ENCODE data around the gene SLX9. TPM values are rescaled to one million over a fixed set of nuclear protein-coding genes. Genes with fewer than 3 reads are reported as not detected.
A peak's percentile ranks its signal among the peaks of the same experiment; 100 is the strongest.

The SLX9 gene
- total RNA-seq, 1 experiment from 2014 or later, result 80.1 TPM

GRCh38 chr21:44892536-44893277 is 47.1 kb upstream of the SLX9 start:
- Histone ChIP-seq H3K27ac (ENCODE audit: low read length) (no peak overlapping the region), H2AFZ (ENCODE audit: low read length) (no peak overlapping the region), H4K20me1 (ENCODE audit: low read length) (no peaks in the 10 kb centered on the region), H3K27me3 (ENCODE audit: low read length) (no peaks in the 10 kb centered on the region), H3K9ac (ENCODE audit: low read length) (no peak overlapping the region), H3K79me2 (ENCODE audit: low read length) (no peaks in the 10 kb centered on the region), H3F3A (ENCODE audit: low read length, unreplicated experiment) (no peaks in the 10 kb centered on the region), H3K4me3 (ENCODE audit: low read length) (no peak overlapping the region), H3K4me1 (ENCODE audit: insufficient read depth, low read length) (no peaks in the 10 kb centered on the region), H3K9me3 (ENCODE audit: low read length) (no peaks in the 10 kb centered on the region), H3K4me2 (ENCODE audit: low read length) (no peak overlapping the region), H3K36me3 (ENCODE audit: low read depth, low read length) (no peaks in the 10 kb centered on the region), H3K9me2 (replicated peaks; ENCODE audit: low read length) (no peaks in the 10 kb centered on the region)
- TF ChIP-seq CTCF (conservative IDR thresholded peaks at IDR 0.05; ENCODE audit: low read depth, low read length), result peak; percentile 96
- no peak for TF ChIP-seq EZH2phosphoT487 (IDR thresholded peaks at IDR 0.05; ENCODE audit: borderline replicate concordance, low read length)
- BruUV-seq (replicated peaks), result no TSS peak
- intact Hi-C loops (cut with micrococcal nuclease), result loop anchor here (2.0 kb wide), 1 partner anchor 38 kb away; no protein-coding TSS in a partner anchor
- ATAC-seq (peak; percentile 86), DNase-seq (peak; percentile 70)
- POLR2A ChIA-PET (ENCODE audit: unreplicated experiment), result no interaction called here
- CTCF ChIA-PET, result interaction anchor here (0.6 kb wide), 3 partner anchors 91 to 382 kb away, joined by 3 to 8 read pairs (median 5); no protein-coding TSS in a partner anchor

GRCh38 chr21:44893278-44893556 is 46.6 kb upstream of the SLX9 start:
- no peak overlapping the region for H2AFZ ChIP-seq (ENCODE audit: low read length)
- intact Hi-C loops (cut with micrococcal nuclease), result loop anchor here (2.0 kb wide), 1 partner anchor 38 kb away; no protein-coding TSS in a partner anchor
- ChIA-PET POLR2A (ENCODE audit: unreplicated experiment) (no interaction called here), CTCF (no interaction called here)
- H3K4me3 ChIP-seq (ENCODE audit: low read length), result no peak overlapping the region
- no peaks in the 10 kb centered on the region for H3K9me3 ChIP-seq (ENCODE audit: low read length)
- TF ChIP-seq CTCF (conservative IDR thresholded peaks at IDR 0.05; ENCODE audit: low read depth, low read length) (no peak), EZH2phosphoT487 (IDR thresholded peaks at IDR 0.05; ENCODE audit: borderline replicate concordance, low read length) (no peak), EZH2 (IDR thresholded peaks at IDR 0.05; ENCODE audit: low read length, unreplicated experiment) (no peak)
- no peaks in the 10 kb centered on the region for H3K36me3 ChIP-seq (ENCODE audit: low read depth, low read length)
- BruUV-seq (replicated peaks), result no TSS peak
- ATAC-seq, result no peak
- H3K9me2 ChIP-seq (replicated peaks; ENCODE audit: low read length), result no peaks in the 10 kb centered on the region
- no peaks in the 10 kb centered on the region for H4K20me1 ChIP-seq (ENCODE audit: low read length)
- no peaks in the 10 kb centered on the region for H3K79me2 ChIP-seq (ENCODE audit: low read length)
- no peak overlapping the region for H3K9ac ChIP-seq (ENCODE audit: low read length)
- no peaks in the 10 kb centered on the region for H3F3A ChIP-seq (ENCODE audit: low read length, unreplicated experiment)
- H3K4me2 ChIP-seq (ENCODE audit: low read length), result no peak overlapping the region
- no peaks in the 10 kb centered on the region for H3K27me3 ChIP-seq (ENCODE audit: low read length)
- no peak overlapping the region for H3K27ac ChIP-seq (ENCODE audit: low read length)
- no peak for DNase-seq
- H3K4me1 ChIP-seq (ENCODE audit: insufficient read depth, low read length), result no peaks in the 10 kb centered on the region

GRCh38 chr21:44893948-44894656 is 45.7 kb upstream of the SLX9 start:
- DNase-seq, result no peak
- Histone ChIP-seq H3K4me2 (ENCODE audit: low read length) (no peak overlapping the region), H3K9ac (ENCODE audit: low read length) (no peak overlapping the region), H3K27me3 (ENCODE audit: low read length) (no peaks in the 10 kb centered on the region), H3K4me3 (ENCODE audit: low read length) (no peak overlapping the region), H3K9me2 (replicated peaks; ENCODE audit: low read length) (no peaks in the 10 kb centered on the region), H3K79me2 (ENCODE audit: low read length) (no peaks in the 10 kb centered on the region), H3K27ac (ENCODE audit: low read length) (no peak overlapping the region), H3K9me3 (ENCODE audit: low read length) (no peaks in the 10 kb centered on the region), H3K4me1 (ENCODE audit: insufficient read depth, low read length) (no peaks in the 10 kb centered on the region), H4K20me1 (ENCODE audit: low read length) (no peaks in the 10 kb centered on the region), H3K36me3 (ENCODE audit: low read depth, low read length) (no peaks in the 10 kb centered on the region), H2AFZ (ENCODE audit: low read length) (no peak overlapping the region), H3F3A (ENCODE audit: low read length, unreplicated experiment) (no peaks in the 10 kb centered on the region)
- no TSS peak for BruUV-seq (replicated peaks)
- TF ChIP-seq EZH2phosphoT487 (IDR thresholded peaks at IDR 0.05; ENCODE audit: borderline replicate concordance, low read length) (no peak), CTCF (conservative IDR thresholded peaks at IDR 0.05; ENCODE audit: low read depth, low read length) (no peak), EZH2 (IDR thresholded peaks at IDR 0.05; ENCODE audit: low read length, unreplicated experiment) (no peak)
- intact Hi-C loops (cut with micrococcal nuclease), result loop anchor here (2.0 kb wide), 1 partner anchor 37 kb away; no protein-coding TSS in a partner anchor
- no peak for ATAC-seq
- POLR2A ChIA-PET (ENCODE audit: unreplicated experiment), result no interaction called here
- CTCF ChIA-PET, result no interaction called here
